GM23338 (cell line): ENCODE measurements around the gene ORAI2. TPM values are rescaled to one million over a fixed set of nuclear protein-coding genes. Genes with fewer than 3 reads are reported as not detected.

Experiments used
- ATAC-seq: fragments of 200-7000 bp; cut with Tn5 transposase; 3 replicates; pipeline ENCODE4 v1.9.1; 2020
- DNase-seq: peaks from one replicate; pipeline ENCODE4 v3.0.0-alpha.2; 2015; ENCODE audit warnings: low spot score
- H2AFZ ChIP-seq: fragments of 200-600 bp; sonication (generic); 2 replicates; pipeline ENCODE4 v1.8.0; 2016; ENCODE audit warnings: antibody characterized with exemption, mild to moderate bottlenecking, moderate library complexity
- H3F3A ChIP-seq: fragments of 200-600 bp; sonication (generic); replicated peaks from 2 replicates; pipeline ENCODE4 v1.8.0; 2017; ENCODE audit warnings: antibody characterized with exemption, mixed run types, low read depth
- H3K27ac ChIP-seq: fragments of 200-600 bp; sonication (generic); 2 replicates; pipeline ENCODE4 v1.6.1; 2016; ENCODE audit warnings: low read depth
- H3K27me3 ChIP-seq: fragments of 200-600 bp; sonication (generic); 2 replicates; pipeline ENCODE4 v1.8.0; 2016; ENCODE audit warnings: mild to moderate bottlenecking, mixed run types, moderate library complexity; ENCODE audit not compliant: insufficient read depth
- H3K36me3 ChIP-seq: fragments of 200-600 bp; sonication (generic); 2 replicates; pipeline ENCODE4 v1.8.0; 2016; ENCODE audit warnings: mild to moderate bottlenecking; ENCODE audit not compliant: insufficient read depth
- H3K4me1 ChIP-seq: fragments of 200-600 bp; sonication (generic); 2 replicates; pipeline ENCODE4 v1.8.0; 2016; ENCODE audit warnings: mild to moderate bottlenecking, moderate library complexity; ENCODE audit not compliant: insufficient read depth
- H3K4me2 ChIP-seq: fragments of 200-600 bp; sonication (generic); 2 replicates; pipeline ENCODE4 v1.7.1; 2017; ENCODE audit warnings: mixed run types
- H3K4me3 ChIP-seq: fragments of 200-600 bp; sonication (generic); 2 replicates; pipeline ENCODE4 v1.6.1; 2016; ENCODE audit warnings: mixed run types
- H3K79me2 ChIP-seq: fragments of 200-600 bp; sonication (generic); replicated peaks from 2 replicates; pipeline ENCODE4 v1.8.0; 2017; ENCODE audit warnings: mild to moderate bottlenecking; ENCODE audit not compliant: insufficient read depth
- H3K9me2 ChIP-seq: fragments of 200-600 bp; sonication (generic); 2 replicates; pipeline ENCODE4 v1.8.0; 2017; ENCODE audit not compliant: insufficient read depth
- H4K20me1 ChIP-seq: fragments of 200-600 bp; sonication (generic); replicated peaks from 2 replicates; pipeline ENCODE4 v1.8.0; 2017; ENCODE audit warnings: mild to moderate bottlenecking; ENCODE audit not compliant: insufficient read depth
- H3K27ac Mint-ChIP-seq: 2 replicates; pipeline ENCODE4 v1.8.0; 2020; ENCODE audit warnings: inconsistent platforms, mild to moderate bottlenecking, moderate library complexity, mixed read lengths
- H3K27me3 Mint-ChIP-seq: 3 replicates; pipeline ENCODE4 v1.8.0; 2022; ENCODE audit warnings: low read depth, mild to moderate bottlenecking, moderate library complexity, mixed read lengths, inconsistent platforms; ENCODE audit not compliant: insufficient read depth, poor library complexity
- H3K36me3 Mint-ChIP-seq: 3 replicates; pipeline ENCODE4 v1.8.0; 2021; ENCODE audit warnings: low read depth, mild to moderate bottlenecking, inconsistent platforms, moderate library complexity, mixed read lengths
- H3K4me1 Mint-ChIP-seq: 3 replicates; pipeline ENCODE4 v1.8.0; 2020; ENCODE audit warnings: mild to moderate bottlenecking, inconsistent platforms, mixed read lengths
- H3K4me3 Mint-ChIP-seq: 3 replicates; pipeline ENCODE4 v1.8.0; 2021; ENCODE audit warnings: moderate library complexity, mild to moderate bottlenecking, inconsistent platforms, mixed read lengths
- H3K9me3 Mint-ChIP-seq: 3 replicates; pipeline ENCODE4 v1.8.0; 2020; ENCODE audit warnings: moderate library complexity, mild to moderate bottlenecking, inconsistent platforms, mixed read lengths
- EZH2phosphoT487 ChIP-seq: fragments of 200-600 bp; sonication (generic); IDR thresholded peaks from one replicate; pipeline ENCODE4 v1.8.1; 2018; ENCODE audit warnings: antibody characterized with exemption; ENCODE audit not compliant: unreplicated experiment
- JUNB ChIP-seq: IDR thresholded peaks from one replicate; pipeline ENCODE4 v1.6.1; 2016; ENCODE audit warnings: antibody characterized with exemption; ENCODE audit not compliant: unreplicated experiment
- NANOG ChIP-seq: IDR thresholded peaks from 2 replicates; pipeline ENCODE4 v1.6.1; 2016; ENCODE audit warnings: antibody characterized with exemption, borderline replicate concordance
- POLR2AphosphoS5 ChIP-seq: IDR thresholded peaks from 2 replicates; pipeline ENCODE4 v1.6.1; 2016; ENCODE audit warnings: antibody characterized with exemption, low read depth
- STAT1 ChIP-seq: IDR thresholded peaks from one replicate; pipeline ENCODE4 v1.6.1; 2016; ENCODE audit warnings: antibody characterized with exemption; ENCODE audit not compliant: unreplicated experiment
- ZNF114 ChIP-seq: fragments of 250-450 bp; sonication (Bioruptor Pico); IDR thresholded peaks from 2 replicates; pipeline ENCODE4 v1.5.0; 2020; ENCODE audit warnings: mild to moderate bottlenecking, moderate library complexity
- ZNF331 ChIP-seq: fragments of 250-450 bp; sonication (Bioruptor Pico); IDR thresholded peaks from 2 replicates; pipeline ENCODE4 v1.5.0; 2020; ENCODE audit warnings: low read depth, mild to moderate bottlenecking, moderate library complexity
- polyA plus RNA-seq: library from polyadenylated mRNA; unstranded; fragments of >200 nt; fragmentation: Nextera tagmentation; extraction: Ambion mirVana; gene quantifications from 2 replicates; pipeline ENCODE4 v1.2.1, GENCODE V29; 2016
- total RNA-seq: library from RNA; depleted of rRNA; stranded (reverse); fragments of >200 nt; shearing (Covaris generic); gene quantifications from 2 replicates; pipeline ENCODE4 v1.2.3, GENCODE V29; 2014
- TF ChIP-seq, protein P1 (sequence below): fragments of 250-450 bp; sonication (Bioruptor Pico); IDR thresholded peaks from 2 replicates; pipeline ENCODE4 v1.5.0; 2020; ENCODE audit warnings: mild to moderate bottlenecking, moderate library complexity
- TF ChIP-seq, protein P2 (sequence below), 2 experiments: fragments of 200-600 bp in 1 of 2; sonication (generic) in 1 of 2; conservative IDR thresholded peaks; 2 replicates each; pipeline versions ENCODE4 v1.5.1 to v1.6.1; 2016 to 2017; ENCODE audit warnings: antibody characterized with exemption in 2 of 2, low read depth in 2 of 2, mild to moderate bottlenecking in 2 of 2, moderate library complexity in 1 of 2

Gene ORAI2
- total and polyA plus RNA-seq, 2 experiments from 2014 or later = 6.6 to 33.8 TPM

DNA sequence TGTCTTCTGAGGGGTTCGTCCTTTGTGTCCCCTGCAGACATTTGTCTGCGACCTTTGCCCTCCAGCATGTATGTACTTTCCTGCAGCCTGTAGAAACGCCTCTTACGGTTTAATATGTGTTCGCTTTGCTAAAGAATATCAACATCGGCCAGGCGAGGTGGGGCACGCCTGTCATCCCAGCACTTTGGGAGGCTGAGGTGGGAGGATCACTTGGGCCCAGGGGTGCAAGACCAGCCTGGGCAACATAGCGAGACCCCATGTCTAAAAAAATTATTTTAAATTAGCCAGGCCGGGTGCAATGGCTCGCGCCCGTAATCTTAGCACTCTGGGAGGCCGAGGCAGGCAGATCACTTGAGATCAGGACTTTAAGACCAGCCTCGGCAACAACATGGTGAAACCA, 15.8 kb downstream of the ORAI2 start (continued):
- TF ChIP-seq, protein P1, sequence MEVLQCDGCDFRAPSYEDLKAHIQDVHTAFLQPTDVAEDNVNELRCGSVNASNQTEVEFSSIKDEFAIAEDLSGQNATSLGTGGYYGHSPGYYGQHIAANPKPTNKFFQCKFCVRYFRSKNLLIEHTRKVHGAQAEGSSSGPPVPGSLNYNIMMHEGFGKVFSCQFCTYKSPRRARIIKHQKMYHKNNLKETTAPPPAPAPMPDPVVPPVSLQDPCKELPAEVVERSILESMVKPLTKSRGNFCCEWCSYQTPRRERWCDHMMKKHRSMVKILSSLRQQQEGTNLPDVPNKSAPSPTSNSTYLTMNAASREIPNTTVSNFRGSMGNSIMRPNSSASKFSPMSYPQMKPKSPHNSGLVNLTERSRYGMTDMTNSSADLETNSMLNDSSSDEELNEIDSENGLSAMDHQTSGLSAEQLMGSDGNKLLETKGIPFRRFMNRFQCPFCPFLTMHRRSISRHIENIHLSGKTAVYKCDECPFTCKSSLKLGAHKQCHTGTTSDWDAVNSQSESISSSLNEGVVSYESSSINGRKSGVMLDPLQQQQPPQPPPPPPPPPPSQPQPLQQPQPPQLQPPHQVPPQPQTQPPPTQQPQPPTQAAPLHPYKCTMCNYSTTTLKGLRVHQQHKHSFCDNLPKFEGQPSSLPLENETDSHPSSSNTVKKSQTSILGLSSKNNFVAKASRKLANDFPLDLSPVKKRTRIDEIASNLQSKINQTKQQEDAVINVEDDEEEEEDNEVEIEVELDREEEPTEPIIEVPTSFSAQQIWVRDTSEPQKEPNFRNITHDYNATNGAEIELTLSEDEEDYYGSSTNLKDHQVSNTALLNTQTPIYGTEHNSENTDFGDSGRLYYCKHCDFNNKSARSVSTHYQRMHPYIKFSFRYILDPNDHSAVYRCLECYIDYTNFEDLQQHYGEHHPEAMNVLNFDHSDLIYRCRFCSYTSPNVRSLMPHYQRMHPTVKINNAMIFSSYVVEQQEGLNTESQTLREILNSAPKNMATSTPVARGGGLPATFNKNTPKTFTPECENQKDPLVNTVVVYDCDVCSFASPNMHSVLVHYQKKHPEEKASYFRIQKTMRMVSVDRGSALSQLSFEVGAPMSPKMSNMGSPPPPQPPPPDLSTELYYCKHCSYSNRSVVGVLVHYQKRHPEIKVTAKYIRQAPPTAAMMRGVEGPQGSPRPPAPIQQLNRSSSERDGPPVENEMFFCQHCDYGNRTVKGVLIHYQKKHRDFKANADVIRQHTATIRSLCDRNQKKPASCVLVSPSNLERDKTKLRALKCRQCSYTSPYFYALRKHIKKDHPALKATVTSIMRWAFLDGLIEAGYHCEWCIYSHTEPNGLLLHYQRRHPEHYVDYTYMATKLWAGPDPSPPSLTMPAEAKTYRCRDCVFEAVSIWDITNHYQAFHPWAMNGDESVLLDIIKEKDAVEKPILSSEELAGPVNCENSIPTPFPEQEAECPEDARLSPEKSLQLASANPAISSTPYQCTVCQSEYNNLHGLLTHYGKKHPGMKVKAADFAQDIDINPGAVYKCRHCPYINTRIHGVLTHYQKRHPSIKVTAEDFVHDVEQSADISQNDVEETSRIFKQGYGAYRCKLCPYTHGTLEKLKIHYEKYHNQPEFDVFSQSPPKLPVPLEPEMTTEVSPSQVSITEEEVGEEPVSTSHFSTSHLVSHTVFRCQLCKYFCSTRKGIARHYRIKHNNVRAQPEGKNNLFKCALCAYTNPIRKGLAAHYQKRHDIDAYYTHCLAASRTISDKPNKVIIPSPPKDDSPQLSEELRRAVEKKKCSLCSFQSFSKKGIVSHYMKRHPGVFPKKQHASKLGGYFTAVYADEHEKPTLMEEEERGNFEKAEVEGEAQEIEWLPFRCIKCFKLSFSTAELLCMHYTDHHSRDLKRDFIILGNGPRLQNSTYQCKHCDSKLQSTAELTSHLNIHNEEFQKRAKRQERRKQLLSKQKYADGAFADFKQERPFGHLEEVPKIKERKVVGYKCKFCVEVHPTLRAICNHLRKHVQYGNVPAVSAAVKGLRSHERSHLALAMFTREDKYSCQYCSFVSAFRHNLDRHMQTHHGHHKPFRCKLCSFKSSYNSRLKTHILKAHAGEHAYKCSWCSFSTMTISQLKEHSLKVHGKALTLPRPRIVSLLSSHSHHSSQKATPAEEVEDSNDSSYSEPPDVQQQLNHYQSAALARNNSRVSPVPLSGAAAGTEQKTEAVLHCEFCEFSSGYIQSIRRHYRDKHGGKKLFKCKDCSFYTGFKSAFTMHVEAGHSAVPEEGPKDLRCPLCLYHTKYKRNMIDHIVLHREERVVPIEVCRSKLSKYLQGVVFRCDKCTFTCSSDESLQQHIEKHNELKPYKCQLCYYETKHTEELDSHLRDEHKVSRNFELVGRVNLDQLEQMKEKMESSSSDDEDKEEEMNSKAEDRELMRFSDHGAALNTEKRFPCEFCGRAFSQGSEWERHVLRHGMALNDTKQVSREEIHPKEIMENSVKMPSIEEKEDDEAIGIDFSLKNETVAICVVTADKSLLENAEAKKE (CRISPR knock-in tag) = no peak
- TF ChIP-seq POLR2AphosphoS5 (no peak), ZNF114 (CRISPR knock-in tag) (no peak), EZH2phosphoT487 (no peak), ZNF331 (CRISPR knock-in tag) (no peak), STAT1 (no peak), JUNB (no peak)
- TF ChIP-seq, protein P2, sequence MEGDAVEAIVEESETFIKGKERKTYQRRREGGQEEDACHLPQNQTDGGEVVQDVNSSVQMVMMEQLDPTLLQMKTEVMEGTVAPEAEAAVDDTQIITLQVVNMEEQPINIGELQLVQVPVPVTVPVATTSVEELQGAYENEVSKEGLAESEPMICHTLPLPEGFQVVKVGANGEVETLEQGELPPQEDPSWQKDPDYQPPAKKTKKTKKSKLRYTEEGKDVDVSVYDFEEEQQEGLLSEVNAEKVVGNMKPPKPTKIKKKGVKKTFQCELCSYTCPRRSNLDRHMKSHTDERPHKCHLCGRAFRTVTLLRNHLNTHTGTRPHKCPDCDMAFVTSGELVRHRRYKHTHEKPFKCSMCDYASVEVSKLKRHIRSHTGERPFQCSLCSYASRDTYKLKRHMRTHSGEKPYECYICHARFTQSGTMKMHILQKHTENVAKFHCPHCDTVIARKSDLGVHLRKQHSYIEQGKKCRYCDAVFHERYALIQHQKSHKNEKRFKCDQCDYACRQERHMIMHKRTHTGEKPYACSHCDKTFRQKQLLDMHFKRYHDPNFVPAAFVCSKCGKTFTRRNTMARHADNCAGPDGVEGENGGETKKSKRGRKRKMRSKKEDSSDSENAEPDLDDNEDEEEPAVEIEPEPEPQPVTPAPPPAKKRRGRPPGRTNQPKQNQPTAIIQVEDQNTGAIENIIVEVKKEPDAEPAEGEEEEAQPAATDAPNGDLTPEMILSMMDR (conservative IDR thresholded peaks at IDR 0.05; ENCODE audit: low read depth in 2 of 2) = no peak

DNA sequence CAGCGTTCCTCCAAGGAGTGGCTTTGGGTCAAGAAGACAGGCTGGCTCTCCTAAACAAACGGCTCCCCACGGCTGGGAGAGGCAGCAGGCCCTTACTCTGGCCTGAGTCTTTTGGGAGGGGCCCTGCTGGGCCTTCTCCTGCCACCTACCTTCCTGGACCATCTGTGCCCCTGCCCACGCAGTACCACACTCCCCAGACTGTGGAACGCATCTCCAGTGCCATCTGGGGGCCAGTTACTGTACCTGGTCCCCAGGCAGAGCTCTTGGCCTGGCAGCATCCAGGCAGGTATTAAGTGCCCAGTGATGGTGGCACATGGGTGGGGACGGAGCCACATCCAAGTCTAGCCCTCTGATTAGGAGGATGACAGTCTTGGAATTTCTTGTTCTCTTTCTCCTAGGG, 16.9 kb downstream of the ORAI2 start:
- H3K27ac Mint-ChIP-seq = peak overlapping the region; percentile 70; the same call in 1 of the 2 replicates
- Histone ChIP-seq H3K27me3 (no peaks in the 10 kb centered on the region), H3K4me3 (no peak overlapping the region), H4K20me1 (no peaks in the 10 kb centered on the region), H3K9me2 (no peaks in the 10 kb centered on the region), H3K79me2 (no peaks in the 10 kb centered on the region), H3K27ac (no peak overlapping the region), H3K4me1 (no peaks in the 10 kb centered on the region), H3F3A (0 out of 2 replicates have a peak, but pooled peaks cover 3% of the 10 kb centered on the region), H3K36me3 (no peaks in the 10 kb centered on the region), H3K4me2 (no peak overlapping the region), H2AFZ (no peak overlapping the region)
- ATAC-seq (peak; percentile 36), DNase-seq (no peak)
- peaks cover 4% of the 10 kb centered on the region; the same call in 1 of the 3 replicates for H3K4me1 Mint-ChIP-seq
- H3K27me3 Mint-ChIP-seq = peaks cover 5% of the 10 kb centered on the region
- no peaks in the 10 kb centered on the region for H3K9me3 Mint-ChIP-seq
- TF ChIP-seq, protein P2 (conservative IDR thresholded peaks at IDR 0.05; ENCODE audit: low read depth in 2 of 2) = peak; percentile 16 to 57; a peak in 3 of 4 replicates
- no peak for TF ChIP-seq NANOG
- peaks cover under 1% of the 10 kb centered on the region; the same call in 2 of the 3 replicates for H3K36me3 Mint-ChIP-seq
- H3K4me3 Mint-ChIP-seq = no peak overlapping the region
